Measurements from ENCODE around the gene SSC4D.
"Not testable (repeated sequence)": the region's sequence is repeated elsewhere in the genome, so short reads cannot be mapped to it uniquely, and the experiment has no call there.

The SSC4D gene

DNA sequence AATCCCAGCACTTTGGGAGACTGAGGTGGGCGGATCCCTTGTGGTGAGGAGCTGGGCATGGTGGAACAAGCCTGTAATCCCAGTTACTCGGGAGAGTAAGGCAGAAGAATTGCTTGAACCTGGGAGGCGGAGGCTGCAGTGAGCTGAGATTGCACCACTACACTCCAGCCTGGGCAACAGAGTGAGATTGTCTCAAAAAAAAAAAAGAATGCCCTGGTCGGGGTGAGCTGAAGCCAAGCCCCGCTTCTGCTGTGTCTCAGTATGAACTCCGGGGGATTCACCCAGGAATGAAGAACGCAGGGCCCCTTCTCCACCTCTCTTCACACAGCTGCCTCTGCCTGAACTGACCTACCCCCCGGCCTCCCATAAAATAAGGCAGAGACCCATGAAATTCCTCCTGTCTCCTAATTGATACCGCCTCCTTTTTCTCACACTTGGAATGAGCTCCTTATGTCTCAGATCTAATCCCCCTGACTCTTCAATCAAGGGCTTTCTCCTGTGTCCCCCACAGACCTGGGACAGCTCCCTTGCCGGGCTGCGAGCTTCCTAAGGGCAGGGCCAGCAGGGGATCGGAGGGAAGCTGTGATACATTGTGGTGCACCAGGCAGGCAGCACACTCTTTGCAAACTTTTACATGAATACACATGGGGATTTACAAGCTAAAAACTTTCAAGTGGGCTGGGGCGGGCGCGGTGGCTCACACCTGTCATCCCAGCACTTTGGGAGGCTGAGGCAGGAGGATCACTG lies 14.3 kb upstream of the SSC4D start:
- DNase-seq: no peak

DNA sequence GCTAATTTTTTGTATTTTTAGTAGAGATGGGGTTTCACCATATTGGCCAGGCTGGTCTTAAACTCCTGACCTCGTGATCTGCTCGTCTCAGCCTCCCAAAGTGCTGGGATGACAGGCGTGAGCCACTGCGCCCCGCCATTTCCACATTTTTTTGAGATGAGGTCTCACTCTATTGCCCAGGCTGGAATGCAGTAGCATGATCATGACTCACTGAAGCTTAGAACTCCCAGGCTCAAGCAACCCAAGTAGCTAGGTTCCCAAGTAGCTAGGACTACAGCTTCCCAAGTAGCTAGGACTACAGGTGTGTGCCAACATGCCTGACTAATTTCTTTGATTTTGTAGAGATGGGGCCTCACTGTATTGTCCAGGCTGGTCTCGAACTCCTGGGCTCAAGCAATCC lies 11.6 kb upstream of the SSC4D start:
- DNase-seq: not testable (repeated sequence)

GRCh38 chr7:76417654-76418310 lies 8.3 kb upstream of the SSC4D start:
- not testable (repeated sequence) for DNase-seq

- no peak for DNase-seq
These were observed 2.8 kb upstream of the SSC4D start for GRCh38 chr7:76412249-76412648.

GRCh38 chr7:76411626-76412025 lies 2.1 kb upstream of the SSC4D start:
- no peak for DNase-seq

- no peak for DNase-seq
These were observed 1.4 kb downstream of the SSC4D start for GRCh38 chr7:76408121-76408560.

GRCh38 chr7:76407718-76408117 lies 1.8 kb downstream of the SSC4D start:
- no peak for DNase-seq

- no peak for DNase-seq
These were observed 3.8 kb downstream of the SSC4D start for GRCh38 chr7:76405738-76406137.

GRCh38 chr7:76403780-76404494 lies 5.6 kb downstream of the SSC4D start:
- DNase-seq: peak in 2 of 56 donors; percentile 1 to 8

DNA sequence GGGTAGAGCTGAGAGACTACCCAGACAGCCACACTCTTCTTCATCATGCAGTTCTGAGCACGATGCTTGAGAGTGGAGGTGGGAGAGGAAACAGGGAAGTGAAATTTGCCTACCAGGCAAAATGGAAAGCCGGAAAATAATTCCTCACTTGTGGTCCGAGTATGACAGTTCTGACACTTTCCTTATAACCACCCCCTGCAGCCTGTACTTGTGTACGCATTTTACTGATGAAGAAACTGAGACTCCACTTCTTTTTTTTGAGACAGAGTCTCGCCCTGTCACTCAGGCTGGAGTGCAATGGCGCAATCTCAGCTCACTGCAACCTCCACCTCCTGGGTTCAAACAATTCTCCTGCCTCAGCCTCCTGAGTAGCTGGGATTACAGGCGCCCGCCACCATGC lies 6.4 kb downstream of the SSC4D start:
- DNase-seq: peak in 1 of 56 donors; percentile 2

GRCh38 chr7:76400248-76400647 lies 9.2 kb downstream of the SSC4D start:
- no peak for DNase-seq

DNA sequence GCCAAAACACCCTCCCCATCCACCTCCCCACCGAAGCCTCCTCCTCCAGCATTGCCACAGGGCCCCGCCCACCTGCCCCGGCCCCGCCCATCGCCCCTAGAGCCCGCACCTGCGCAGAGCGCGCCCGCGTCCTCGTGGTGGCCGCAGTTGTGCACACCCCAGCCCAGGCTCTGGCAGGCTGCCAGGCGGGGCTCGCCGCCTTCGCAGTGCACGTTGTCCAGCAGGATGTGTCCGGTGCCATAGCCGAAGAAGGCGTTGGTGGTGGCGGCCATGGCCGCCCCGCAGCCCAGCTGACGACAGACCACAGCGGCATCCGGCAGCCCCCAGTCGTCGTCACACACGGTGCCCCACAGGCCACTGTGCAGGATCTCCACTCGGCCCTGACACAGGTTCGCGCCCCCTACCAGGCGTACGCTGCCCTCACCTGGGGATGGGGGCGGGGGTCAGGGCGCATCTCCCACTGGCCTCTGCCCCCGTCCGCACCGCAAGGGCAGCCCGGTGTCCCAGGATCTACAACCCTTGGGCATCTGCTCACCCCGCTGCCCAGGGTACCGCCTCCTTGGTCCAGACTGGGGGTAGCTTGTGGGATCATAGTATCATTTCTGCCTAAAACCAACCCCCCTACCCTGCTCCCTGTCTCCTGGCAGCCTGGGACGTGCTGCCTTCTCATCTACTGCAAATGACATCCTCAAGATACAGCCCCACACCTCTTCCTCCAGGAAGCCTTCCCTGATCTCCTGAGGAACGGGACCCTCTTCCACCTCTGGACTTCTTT lies 11.9 kb downstream of the SSC4D start:
- DNase-seq: peak; percentile 11 to 86 (median 55)

DNA sequence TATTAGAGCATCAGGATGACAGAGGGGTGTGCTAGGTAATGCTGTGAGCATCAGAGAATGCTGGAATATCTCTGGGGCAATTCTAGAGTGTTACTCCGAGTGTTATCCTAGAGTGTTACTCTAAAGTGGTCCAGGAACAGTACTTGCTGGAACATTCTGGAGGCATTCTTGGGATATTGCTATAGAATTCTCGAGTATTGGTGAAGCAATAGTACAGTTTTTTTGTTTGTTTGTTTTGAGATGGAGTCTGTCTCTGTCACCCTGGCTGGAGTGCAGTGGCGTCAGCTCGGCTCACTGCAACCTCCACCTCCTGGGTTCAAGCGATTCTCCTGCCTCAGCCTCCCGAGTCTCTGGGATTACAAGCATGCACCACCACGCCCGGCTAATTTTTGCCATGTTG lies 12.6 kb downstream of the SSC4D start:
- DNase-seq: peak in 1 of 56 donors; percentile 40

DNA sequence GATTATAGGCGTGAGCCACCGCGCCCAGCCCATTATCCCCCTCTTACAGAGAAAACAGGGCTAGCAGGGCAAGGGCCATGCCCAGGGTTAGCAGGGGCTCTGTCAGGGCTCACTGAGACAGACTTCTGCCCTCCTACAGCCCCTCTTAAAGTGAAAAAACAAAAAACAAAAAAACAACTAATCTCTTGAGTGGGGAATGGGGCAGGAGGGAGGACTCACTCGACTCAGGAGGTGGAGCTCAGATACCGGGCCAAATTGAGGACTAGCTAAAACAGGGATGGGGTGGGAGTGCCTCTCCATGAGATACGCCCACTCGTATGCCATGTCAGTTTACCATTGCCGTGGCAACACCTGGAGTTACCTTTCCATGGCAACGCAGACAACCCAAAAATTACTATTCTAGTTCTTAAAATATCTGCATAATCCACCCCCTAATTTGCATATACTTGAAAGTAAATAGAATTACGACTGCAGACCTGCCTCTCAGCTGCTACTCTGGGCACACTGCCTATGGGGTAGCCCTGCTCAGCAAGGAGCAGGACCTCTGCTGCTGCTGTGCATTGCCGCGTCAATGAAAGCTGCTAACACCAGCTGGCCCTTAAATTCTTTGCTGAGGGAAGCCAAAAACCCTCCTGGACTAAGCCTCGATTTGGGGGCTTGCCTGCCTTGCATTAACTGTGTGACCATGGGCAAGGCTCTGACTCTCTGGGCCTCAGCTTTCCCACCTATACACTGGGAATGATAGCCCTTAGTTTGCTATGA lies 13.4 kb downstream of the SSC4D start:
- DNase-seq: peak in 44 of 56 donors; percentile 7 to 90 (median 46)

DNA sequence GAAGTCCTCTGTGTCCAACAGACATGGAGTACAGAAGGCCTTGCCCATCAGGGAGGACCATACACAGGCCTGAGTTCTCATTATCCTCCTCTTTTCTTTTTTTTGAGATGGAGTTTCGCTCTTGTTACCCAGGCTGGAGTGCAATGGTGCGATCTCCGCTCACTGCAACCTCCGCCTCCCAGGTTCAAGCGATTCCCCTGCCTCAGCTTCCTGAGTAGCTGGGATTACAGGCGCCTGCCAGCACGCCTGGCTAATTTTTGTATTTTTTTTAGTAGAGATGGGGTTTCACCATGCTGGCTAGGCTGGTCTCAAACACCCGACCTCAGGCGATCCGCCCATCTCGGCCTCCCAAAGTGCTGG lies 13.9 kb downstream of the SSC4D start:
- DNase-seq: not testable (repeated sequence)

DNA sequence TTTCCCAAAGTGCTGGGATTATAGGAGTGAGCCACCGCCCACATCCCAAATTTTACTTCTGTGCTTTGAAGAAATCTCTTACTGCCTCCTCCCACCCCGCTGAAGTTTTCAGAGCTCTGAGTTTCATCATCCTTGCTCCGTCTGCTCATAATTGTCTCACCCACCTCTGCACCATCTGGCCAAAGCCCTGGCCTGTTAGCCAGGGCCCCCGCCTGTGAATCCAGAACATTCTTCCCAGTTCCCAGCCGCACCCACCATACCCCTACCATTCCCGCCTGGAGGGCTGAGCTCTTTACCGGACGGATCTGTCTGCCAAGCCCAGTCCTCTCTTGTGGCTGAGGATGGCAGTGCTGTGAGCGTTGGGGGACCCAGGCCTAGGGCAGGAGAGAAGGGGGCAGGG lies 14.5 kb downstream of the SSC4D start:
- peak in 6 of 56 donors; percentile 9 to 27 (median 17) for DNase-seq

DNA sequence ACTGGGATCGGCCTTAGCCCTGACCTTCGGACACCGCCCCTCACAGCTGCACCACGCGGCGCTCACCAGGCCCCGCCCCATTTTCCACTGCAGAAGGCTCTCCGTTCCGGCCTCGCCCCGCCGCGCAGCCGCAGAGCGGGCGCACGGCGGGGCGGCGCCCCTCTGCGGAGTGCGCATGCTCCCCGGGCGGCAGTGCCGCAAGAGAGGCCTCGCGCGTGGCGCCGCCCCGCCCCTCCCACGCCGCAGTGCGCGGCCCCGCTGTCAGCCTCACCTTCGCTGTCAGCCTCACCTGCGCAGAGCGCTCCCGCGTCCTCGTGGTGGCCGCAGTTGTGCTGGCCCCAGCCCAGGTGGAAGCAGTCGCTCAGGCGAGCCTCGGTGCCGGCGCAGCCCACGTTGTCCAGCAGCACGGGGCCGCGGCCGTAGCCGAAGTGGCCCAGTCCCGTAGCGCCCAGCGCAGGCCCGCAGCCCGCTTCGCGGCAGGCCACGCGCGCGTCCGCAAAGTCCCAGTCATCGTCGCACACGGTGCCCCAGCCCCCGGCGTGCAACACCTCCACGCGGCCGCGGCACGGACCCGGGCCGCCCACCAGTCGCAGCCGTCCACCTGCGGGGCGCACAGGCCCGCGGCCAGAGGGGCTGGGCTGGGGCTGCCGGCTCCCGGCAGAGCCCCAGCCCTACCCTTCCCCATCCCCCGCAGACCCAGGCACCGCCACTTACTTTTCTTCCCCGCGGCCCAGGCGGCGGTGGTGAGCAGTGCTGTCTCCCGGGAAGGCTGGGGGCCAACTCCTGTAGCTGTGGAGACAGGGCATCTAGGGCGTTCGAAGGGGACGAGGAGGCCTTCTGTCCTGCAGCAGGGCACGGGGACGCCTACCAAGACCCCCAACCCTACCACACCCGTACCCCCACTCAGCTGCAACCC lies 16.1 kb downstream of the SSC4D start:
- DNase-seq: peak; percentile 49 to 96 (median 86)

DNA sequence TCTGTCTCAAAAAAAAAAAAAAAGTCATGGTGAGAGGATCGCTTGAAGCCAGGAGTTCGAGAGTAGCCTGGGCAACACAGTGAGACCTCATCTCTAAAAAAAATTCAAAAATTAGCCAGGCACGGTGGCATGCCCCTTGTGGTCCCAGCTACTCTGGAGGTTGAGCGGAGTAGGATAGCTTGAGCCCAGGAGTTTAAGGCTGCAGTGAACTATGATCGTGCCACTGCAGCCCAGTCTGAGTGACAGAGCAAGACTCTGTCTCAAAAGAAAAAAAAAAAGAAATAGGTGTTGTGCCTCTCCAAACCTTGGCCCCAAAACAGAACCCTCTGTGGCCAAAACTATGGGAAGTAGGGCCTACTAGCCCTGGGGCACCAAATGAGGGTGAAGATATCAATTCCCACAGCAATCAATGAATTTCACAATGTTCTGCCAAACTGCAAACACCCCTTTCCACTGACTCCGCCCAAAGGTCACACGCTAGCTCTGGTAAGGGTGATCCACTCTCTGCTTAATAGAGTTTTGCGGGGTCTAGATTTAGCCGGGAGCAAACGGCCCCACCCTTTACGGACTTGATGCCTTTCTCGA lies 16.9 kb downstream of the SSC4D start:
- no peak for DNase-seq

DNA sequence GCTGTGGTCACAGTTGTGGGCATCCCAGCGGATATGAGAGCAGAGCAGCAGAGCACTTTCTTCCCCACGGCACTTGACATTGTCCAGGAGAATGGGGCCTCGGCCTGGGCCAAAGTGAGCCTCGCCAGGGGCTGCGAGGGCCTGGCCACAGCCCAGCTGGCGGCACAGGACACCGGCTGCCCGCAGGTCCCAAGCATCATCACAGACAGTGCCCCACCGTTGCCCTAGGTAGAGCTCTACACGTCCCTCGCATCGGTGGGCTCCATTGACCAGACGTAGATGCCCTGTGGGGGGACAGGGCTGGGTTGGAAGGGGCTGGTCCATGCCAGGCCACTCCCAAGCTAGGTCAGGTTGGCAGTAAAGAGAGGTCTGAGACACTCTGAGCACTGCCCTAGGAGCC lies 19.4 kb downstream of the SSC4D start:
- DNase-seq: no peak

Data from nucleus accumbens (tissue), 56 donors.